GM20431 (cell line): ENCODE results near the gene PADI6.

ENCODE experiments used
- in situ Hi-C: fragments of 300-500 bp; cut with MseI, MboI; formaldehyde crosslinking; loops from one replicate; pipeline ENCODE4 v1.15.0; 2020; ENCODE audit warnings: low sequenced_read_pairs; ENCODE audit not compliant: unreplicated experiment

The PADI6 gene

GRCh38 chr1:17429183-17429582 is 57.2 kb downstream of the PADI6 start:
- in situ Hi-C loops = no loop called here

GRCh38 chr1:17432412-17432811 is 60.4 kb downstream of the PADI6 start:
- in situ Hi-C loops = no loop called here

GRCh38 chr1:17433261-17433660 is 61.3 kb downstream of the PADI6 start:
- in situ Hi-C loops = no loop called here

GRCh38 chr1:17434016-17434415 is 62.0 kb downstream of the PADI6 start:
- in situ Hi-C loops = no loop called here

- in situ Hi-C loops = no loop called here
Measured at GRCh38 chr1:17434601-17435000, 62.6 kb downstream of the PADI6 start.

GRCh38 chr1:17436380-17437174 is 64.6 kb downstream of the PADI6 start:
- in situ Hi-C loops = no loop called here

- in situ Hi-C loops = no loop called here
Measured at GRCh38 chr1:17437260-17437579, 65.2 kb downstream of the PADI6 start.

- in situ Hi-C loops = no loop called here
Measured at GRCh38 chr1:17437580-17438317, 65.8 kb downstream of the PADI6 start.

GRCh38 chr1:17438318-17439249 is 66.6 kb downstream of the PADI6 start:
- in situ Hi-C loops = no loop called here

- in situ Hi-C loops = no loop called here
Measured at GRCh38 chr1:17439250-17440073, 67.5 kb downstream of the PADI6 start, which contains the start of gene RCC2. Gene RCC2, minus strand, starts transcription at chr1:17439677. Its CDS starts 1,163 bp downstream, at chr1:17438514.

- in situ Hi-C loops = no loop called here
Measured at GRCh38 chr1:17440074-17440826, 68.3 kb downstream of the PADI6 start.

- in situ Hi-C loops = no loop called here
Measured at GRCh38 chr1:17440827-17441168, 68.8 kb downstream of the PADI6 start.

GRCh38 chr1:17441265-17441992 is 69.4 kb downstream of the PADI6 start:
- in situ Hi-C loops = no loop called here

GRCh38 chr1:17441993-17442357 is 70.0 kb downstream of the PADI6 start:
- in situ Hi-C loops = no loop called here

- in situ Hi-C loops = no loop called here
Measured at GRCh38 chr1:17442841-17443240, 70.8 kb downstream of the PADI6 start.

GRCh38 chr1:17447501-17447992 is 75.6 kb downstream of the PADI6 start:
- in situ Hi-C loops = no loop called here
